ENCODE results near the gene OGFRL1.
"Not testable (repeated sequence)": the region's sequence is repeated elsewhere in the genome, so short reads cannot be mapped to it uniquely, and the experiment has no call there.

The OGFRL1 gene

GRCh38 chr6:71262914-71263313, 25.7 kb upstream of the OGFRL1 start:
- Histone ChIP-seq H3K36me3 (ENCODE audit: low read length) (no peaks in the 10 kb centered on the region), H3K4me2 (ENCODE audit: low read depth, low read length, poor library complexity, severe bottlenecking) (no peak overlapping the region), H2AFZ (ENCODE audit: low read depth, low read length, severe bottlenecking) (no peak overlapping the region), H3K9ac (ENCODE audit: low read length) (no peak overlapping the region), H3K27me3 (ENCODE audit: low read length) (no peaks in the 10 kb centered on the region), H3F3A (ENCODE audit: insufficient read depth) (no peaks in the 10 kb centered on the region), H4K20me1 (ENCODE audit: low read depth, low read length) (no peaks in the 10 kb centered on the region), H3K9me2 (replicated peaks; ENCODE audit: insufficient read depth, low read length) (no peaks in the 10 kb centered on the region), H3K4me3 (ENCODE audit: insufficient read depth, low read length, poor library complexity, severe bottlenecking) (no peak overlapping the region), H3K9me3 (ENCODE audit: insufficient read depth, low read length) (no peaks in the 10 kb centered on the region), H3K27ac (ENCODE audit: low read depth, low read length) (no peak overlapping the region), H3K79me2 (ENCODE audit: insufficient read depth, low read length) (no peaks in the 10 kb centered on the region)
- TF ChIP-seq CTCF (IDR thresholded peaks at IDR 0.05; ENCODE audit: insufficient read depth, low read length, poor library complexity, severe bottlenecking) (no peak), EZH2phosphoT487 (conservative IDR thresholded peaks at IDR 0.05; ENCODE audit: low read length) (no peak)

- H3K9me2 ChIP-seq (replicated peaks; ENCODE audit: insufficient read depth, low read length) = not testable (repeated sequence)
Measured at GRCh38 chr6:71266392-71266791, 22.2 kb upstream of the OGFRL1 start.

GRCh38 chr6:71268735-71269437, 19.7 kb upstream of the OGFRL1 start:
- Histone ChIP-seq H3F3A (ENCODE audit: insufficient read depth) (no peaks in the 10 kb centered on the region), H3K27me3 (ENCODE audit: low read length) (no peaks in the 10 kb centered on the region), H3K79me2 (ENCODE audit: insufficient read depth, low read length) (no peaks in the 10 kb centered on the region), H3K27ac (ENCODE audit: low read depth, low read length) (no peak overlapping the region), H4K20me1 (ENCODE audit: low read depth, low read length) (no peaks in the 10 kb centered on the region), H3K9me2 (replicated peaks; ENCODE audit: insufficient read depth, low read length) (no peaks in the 10 kb centered on the region), H2AFZ (ENCODE audit: low read depth, low read length, severe bottlenecking) (no peak overlapping the region), H3K36me3 (ENCODE audit: low read length) (no peaks in the 10 kb centered on the region), H3K4me3 (ENCODE audit: insufficient read depth, low read length, poor library complexity, severe bottlenecking) (no peak overlapping the region), H3K9ac (ENCODE audit: low read length) (no peak overlapping the region), H3K9me3 (ENCODE audit: insufficient read depth, low read length) (no peaks in the 10 kb centered on the region), H3K4me2 (ENCODE audit: low read depth, low read length, poor library complexity, severe bottlenecking) (no peak overlapping the region)
- TF ChIP-seq CTCF (IDR thresholded peaks at IDR 0.05; ENCODE audit: insufficient read depth, low read length, poor library complexity, severe bottlenecking) = no peak
- TF ChIP-seq EZH2phosphoT487 (conservative IDR thresholded peaks at IDR 0.05; ENCODE audit: low read length) = no peak

More at GRCh38 chr6:71266392-71266791, 22.2 kb upstream of the OGFRL1 start:
- not testable (repeated sequence) for H3K27me3 ChIP-seq (ENCODE audit: low read length); H3K27ac ChIP-seq (ENCODE audit: low read depth, low read length); H2AFZ ChIP-seq (ENCODE audit: low read depth, low read length, severe bottlenecking); H4K20me1 ChIP-seq (ENCODE audit: low read depth, low read length); H3K4me2 ChIP-seq (ENCODE audit: low read depth, low read length, poor library complexity, severe bottlenecking); H3K79me2 ChIP-seq (ENCODE audit: insufficient read depth, low read length); H3K9me3 ChIP-seq (ENCODE audit: insufficient read depth, low read length); H3F3A ChIP-seq (ENCODE audit: insufficient read depth); H3K36me3 ChIP-seq (ENCODE audit: low read length); H3K9ac ChIP-seq (ENCODE audit: low read length); H3K4me3 ChIP-seq (ENCODE audit: insufficient read depth, low read length, poor library complexity, severe bottlenecking)

GRCh38 chr6:71277926-71278600, 10.5 kb upstream of the OGFRL1 start:
- H4K20me1 ChIP-seq (ENCODE audit: low read depth, low read length) = no peaks in the 10 kb centered on the region
- H3K9me3 ChIP-seq (ENCODE audit: insufficient read depth, low read length) = no peaks in the 10 kb centered on the region
- H3F3A ChIP-seq (ENCODE audit: insufficient read depth) = no peaks in the 10 kb centered on the region
- no peak overlapping the region for H2AFZ ChIP-seq (ENCODE audit: low read depth, low read length, severe bottlenecking)
- no peak overlapping the region for H3K27ac ChIP-seq (ENCODE audit: low read depth, low read length)
- H3K4me3 ChIP-seq (ENCODE audit: insufficient read depth, low read length, poor library complexity, severe bottlenecking) = no peak overlapping the region
- no peak overlapping the region for H3K4me2 ChIP-seq (ENCODE audit: low read depth, low read length, poor library complexity, severe bottlenecking)
- H3K9me2 ChIP-seq (replicated peaks; ENCODE audit: insufficient read depth, low read length) = no peaks in the 10 kb centered on the region
- TF ChIP-seq CTCF (IDR thresholded peaks at IDR 0.05; ENCODE audit: insufficient read depth, low read length, poor library complexity, severe bottlenecking) (no peak), EZH2phosphoT487 (conservative IDR thresholded peaks at IDR 0.05; ENCODE audit: low read length) (no peak)
- H3K27me3 ChIP-seq (ENCODE audit: low read length) = no peaks in the 10 kb centered on the region
- no peaks in the 10 kb centered on the region for H3K79me2 ChIP-seq (ENCODE audit: insufficient read depth, low read length)
- no peaks in the 10 kb centered on the region for H3K36me3 ChIP-seq (ENCODE audit: low read length)
- H3K9ac ChIP-seq (ENCODE audit: low read length) = no peak overlapping the region

All from SU-DHL-6 (cell line).